GM18505 (cell line): ENCODE measurements around the gene AP3M1.

ENCODE experiments used
- ATAC-seq: cut with Tn5 transposase; IDR thresholded peaks from one replicate; pipeline ENCODE4 v1.9.1; 2021; ENCODE audit not compliant: unreplicated experiment
- POLR2A ChIP-seq: IDR thresholded peaks from 4 replicates; pipeline ENCODE4 v1.6.1; 2011; ENCODE audit warnings: borderline replicate concordance; ENCODE audit not compliant: insufficient read depth, insufficient read length; ENCODE audit errors: extremely low read depth

AP3M1 gene

GRCh38 chr10:74077416-74077815 is 73.2 kb downstream of the AP3M1 start:
- no peak for ATAC-seq
- no peak for TF ChIP-seq POLR2A

- TF ChIP-seq POLR2A: no peak
- no peak for ATAC-seq
These were observed 73.7 kb downstream of the AP3M1 start for GRCh38 chr10:74076961-74077360.

GRCh38 chr10:74075906-74076305 is 74.7 kb downstream of the AP3M1 start:
- TF ChIP-seq POLR2A: no peak
- ATAC-seq: no peak

GRCh38 chr10:74072503-74072902 is 78.1 kb downstream of the AP3M1 start:
- TF ChIP-seq POLR2A: no peak
- ATAC-seq: no peak

- ATAC-seq: no peak
- no peak for TF ChIP-seq POLR2A
These were observed 79.5 kb downstream of the AP3M1 start for GRCh38 chr10:74071157-74071556.
